HCT116 (cell line): Measurements from ENCODE around the gene CYP4A22.
"Not testable (repeated sequence)": the region's sequence is repeated elsewhere in the genome, so short reads cannot be mapped to it uniquely, and the experiment has no call there.

Experiments used
- CTCF ChIP-seq, 3 experiments: fragments of 200-600 bp in 1 of 3; sonication (generic) in 1 of 3; IDR thresholded peaks in 2 of 3; conservative IDR thresholded peaks in 1 of 3; 2 replicates each; pipeline ENCODE4 v1.5.1; 2012 to 2017; ENCODE audit warnings: low read depth in 2 of 3, low read length in 2 of 3, antibody characterized with exemption in 1 of 3, borderline replicate concordance in 1 of 3, control low read depth in 1 of 3, mild to moderate bottlenecking in 1 of 3, mixed read lengths in 1 of 3, mixed run types in 1 of 3, moderate library complexity in 1 of 3; ENCODE audit not compliant: insufficient read depth in 1 of 3
- EZH2 ChIP-seq: fragments of 200-600 bp; sonication (generic); IDR thresholded peaks from 2 replicates; pipeline ENCODE4 v1.6.1; 2017; ENCODE audit warnings: antibody characterized with exemption, mixed run types
- POLR2A ChIP-seq: IDR thresholded peaks from 2 replicates; pipeline ENCODE4 v1.7.0; 2011; ENCODE audit warnings: borderline replicate concordance; ENCODE audit not compliant: insufficient read depth, insufficient read length; ENCODE audit errors: extremely low read depth

DNA sequence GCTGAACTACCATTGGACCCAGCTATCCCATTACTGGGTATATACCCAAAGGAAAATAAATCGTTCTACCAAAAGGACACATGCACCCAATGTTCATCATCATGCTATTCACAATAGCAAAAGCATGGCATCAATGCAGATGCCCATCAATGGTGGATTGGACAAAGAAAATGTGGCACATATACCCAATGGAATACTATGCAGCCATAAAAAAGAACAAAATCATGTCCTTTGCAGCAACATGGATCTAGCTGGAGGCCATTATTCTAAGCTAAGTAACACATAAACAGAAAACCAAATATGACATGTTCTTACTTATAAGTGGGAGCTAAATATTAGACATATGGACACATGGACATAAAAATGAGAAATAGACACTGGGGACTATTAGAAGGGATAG is 16.2 kb upstream of the CYP4A22 start:
- TF ChIP-seq CTCF (IDR thresholded peaks at IDR 0.05 in 2 of 3, conservative IDR thresholded peaks at IDR 0.05 in 1 of 3; ENCODE audit: borderline replicate concordance in 1 of 3, insufficient read depth in 1 of 3, low read depth in 2 of 3, low read length in 2 of 3); EZH2; POLR2A: not testable (repeated sequence)
